ENCODE data around the gene ZNF709. TPM values are rescaled to one million over a fixed set of nuclear protein-coding genes. Genes with fewer than 3 reads are reported as not detected.
"Not testable (repeated sequence)": the region's sequence is repeated elsewhere in the genome, so short reads cannot be mapped to it uniquely, and the experiment has no call there.

ZNF709 gene
- total RNA-seq (ENCODE audit: insufficient read depth, low replicate concordance), result 7.9 TPM

GRCh38 chr19:12484371-12485051, at the start of gene ZNF709:
Gene ZNF709, minus strand, starts transcription at chr19:12484816. Its CDS starts 159 bp downstream, at chr19:12484657.
- peak; percentile 97 for DNase-seq (ENCODE audit: low spot score)

- no peak for DNase-seq (ENCODE audit: low spot score)
Observed at GRCh38 chr19:12527034-12527836, 42.6 kb upstream of the ZNF709 start.

- no peak for DNase-seq (ENCODE audit: low spot score)
Observed at GRCh38 chr19:12526542-12526941, 41.9 kb upstream of the ZNF709 start.

GRCh38 chr19:12521996-12522395, 37.4 kb upstream of the ZNF709 start:
- no peak for DNase-seq (ENCODE audit: low spot score)

GRCh38 chr19:12513531-12514061, 29.0 kb upstream of the ZNF709 start:
- no peak for DNase-seq (ENCODE audit: low spot score)

GRCh38 chr19:12497032-12497431, 12.4 kb upstream of the ZNF709 start:
- DNase-seq (ENCODE audit: low spot score), result no peak

GRCh38 chr19:12496480-12496879, 11.9 kb upstream of the ZNF709 start:
- DNase-seq (ENCODE audit: low spot score), result no peak

- peak; percentile 95 for DNase-seq (ENCODE audit: low spot score)
Observed at GRCh38 chr19:12495002-12495802, 10.6 kb upstream of the ZNF709 start.

- DNase-seq (ENCODE audit: low spot score), result no peak
Observed at GRCh38 chr19:12494260-12494860, 9.7 kb upstream of the ZNF709 start.

GRCh38 chr19:12486265-12486783, 1.7 kb upstream of the ZNF709 start:
- DNase-seq (ENCODE audit: low spot score), result not testable (repeated sequence)

- no peak for DNase-seq (ENCODE audit: low spot score)
Observed at GRCh38 chr19:12485571-12485970, 955 bp upstream of the ZNF709 start.

GRCh38 chr19:12485052-12485416, 418 bp upstream of the ZNF709 start:
- no peak for DNase-seq (ENCODE audit: low spot score)

GRCh38 chr19:12484011-12484370, 625 bp downstream of the ZNF709 start:
- no peak for DNase-seq (ENCODE audit: low spot score)

- no peak for DNase-seq (ENCODE audit: low spot score)
Observed at GRCh38 chr19:12482509-12482886, 2.1 kb downstream of the ZNF709 start.

- no peak for DNase-seq (ENCODE audit: low spot score)
Observed at GRCh38 chr19:12481781-12482508, 2.7 kb downstream of the ZNF709 start.

GRCh38 chr19:12478234-12478941, 6.2 kb downstream of the ZNF709 start:
- DNase-seq (ENCODE audit: low spot score), result no peak

GRCh38 chr19:12467651-12468050, 17.0 kb downstream of the ZNF709 start:
- DNase-seq (ENCODE audit: low spot score), result not testable (repeated sequence)

GRCh38 chr19:12465211-12465610, 19.4 kb downstream of the ZNF709 start:
- DNase-seq (ENCODE audit: low spot score), result no peak

GRCh38 chr19:12464769-12465168, 19.8 kb downstream of the ZNF709 start:
- DNase-seq (ENCODE audit: low spot score), result no peak

- DNase-seq (ENCODE audit: low spot score), result not testable (repeated sequence)
Observed at GRCh38 chr19:12464139-12464538, 20.5 kb downstream of the ZNF709 start.
